ENCODE measurements around the gene TNFAIP8L1.

TNFAIP8L1 gene

DNA sequence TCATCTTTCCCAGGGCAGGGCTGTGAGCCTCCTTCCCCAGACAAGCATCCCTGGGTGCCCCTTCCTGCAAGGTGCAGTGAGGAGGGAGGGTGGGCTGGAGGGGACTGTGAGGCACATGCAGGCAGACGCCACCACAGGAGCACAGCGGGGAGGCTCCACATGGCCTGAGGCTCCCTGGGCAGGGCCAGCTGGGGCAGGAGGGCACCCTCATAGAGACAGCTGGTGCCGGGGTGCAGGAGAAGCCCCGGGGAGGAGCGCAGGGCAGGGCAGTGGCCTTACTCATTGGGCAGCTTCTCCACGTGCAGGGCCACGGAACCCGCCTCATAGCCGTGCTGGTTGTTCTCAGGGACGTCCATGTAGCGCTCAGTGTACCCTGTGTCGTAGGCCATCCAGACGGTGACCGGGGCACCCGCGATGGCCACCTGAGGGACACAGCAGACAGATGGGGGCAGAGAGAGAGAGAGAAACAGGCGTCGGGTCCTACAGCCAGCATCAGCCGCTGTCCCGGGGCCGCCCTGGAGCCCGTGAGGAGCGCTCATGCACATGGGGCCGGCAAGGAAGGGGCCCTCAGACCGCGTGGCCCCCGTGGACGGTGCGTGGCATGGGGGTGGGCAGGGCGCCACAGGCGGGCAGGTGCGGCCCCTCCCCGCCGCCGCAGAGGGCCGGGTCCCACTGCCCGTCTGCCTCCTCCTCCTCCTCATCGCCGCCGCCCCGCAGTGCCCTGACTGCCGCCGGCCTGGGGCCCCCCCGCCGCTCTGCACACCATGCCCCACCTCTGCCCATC, 43.3 kb downstream of the TNFAIP8L1 start:
- DNase-seq, result no peak

DNA sequence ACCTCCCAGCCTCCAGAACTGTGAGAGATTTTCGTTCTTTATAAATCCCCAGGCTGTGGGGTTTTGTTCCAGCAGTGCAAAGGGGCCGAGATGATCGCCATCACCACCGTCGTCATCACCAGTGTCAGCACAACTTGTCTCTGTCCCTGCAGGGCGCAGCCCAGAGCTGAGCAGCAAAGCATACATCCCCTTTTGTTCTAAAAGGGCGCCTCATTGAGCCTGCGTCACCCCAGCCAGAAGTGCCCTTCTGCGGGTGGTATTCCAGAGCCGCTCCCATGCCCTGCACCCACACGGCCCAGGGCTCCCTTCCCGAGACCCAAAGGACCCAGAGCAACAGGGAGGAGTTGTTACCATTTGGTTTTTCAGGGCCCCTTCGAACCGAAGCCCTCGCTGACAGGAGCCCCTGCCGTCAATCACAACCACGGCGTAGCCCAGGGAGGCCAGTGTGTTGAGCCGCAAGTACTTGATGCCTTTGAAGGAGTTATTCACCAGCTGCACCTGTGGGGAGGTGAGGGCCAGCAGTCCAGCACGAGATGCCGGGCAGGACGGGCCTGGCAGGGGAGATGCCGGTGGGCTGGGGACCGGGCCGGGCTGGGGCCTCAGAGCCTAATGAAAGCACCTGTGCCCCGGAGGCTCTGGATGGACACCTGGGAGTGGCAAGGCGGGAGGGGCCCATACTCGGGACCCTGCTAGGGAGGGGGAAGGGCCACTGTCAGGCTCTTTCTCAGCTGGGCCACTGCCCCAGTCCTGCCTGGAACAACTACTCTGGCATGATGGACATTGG, 45.2 kb downstream of the TNFAIP8L1 start:
- DNase-seq, result no peak

DNA sequence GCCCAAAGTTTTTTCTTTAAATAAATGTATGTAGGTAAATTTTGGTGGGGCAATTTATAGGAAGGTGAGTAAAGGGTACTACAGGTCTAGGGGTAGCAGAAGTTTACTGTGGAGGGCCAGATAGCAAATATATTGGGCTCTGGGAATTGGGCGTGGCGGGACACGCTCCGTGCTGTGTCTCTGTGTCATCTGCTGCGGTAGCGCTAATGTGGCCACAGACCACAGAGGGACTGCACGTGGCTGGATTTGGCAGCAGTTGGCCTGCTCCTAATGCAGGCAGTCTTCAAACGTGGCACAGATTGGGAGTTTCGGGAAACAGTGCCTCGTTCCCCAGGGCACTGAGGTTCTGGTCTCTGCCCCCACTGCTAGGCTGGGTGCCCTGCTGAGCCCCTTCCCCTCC, 47.4 kb downstream of the TNFAIP8L1 start:
- DNase-seq, result no peak

DNA sequence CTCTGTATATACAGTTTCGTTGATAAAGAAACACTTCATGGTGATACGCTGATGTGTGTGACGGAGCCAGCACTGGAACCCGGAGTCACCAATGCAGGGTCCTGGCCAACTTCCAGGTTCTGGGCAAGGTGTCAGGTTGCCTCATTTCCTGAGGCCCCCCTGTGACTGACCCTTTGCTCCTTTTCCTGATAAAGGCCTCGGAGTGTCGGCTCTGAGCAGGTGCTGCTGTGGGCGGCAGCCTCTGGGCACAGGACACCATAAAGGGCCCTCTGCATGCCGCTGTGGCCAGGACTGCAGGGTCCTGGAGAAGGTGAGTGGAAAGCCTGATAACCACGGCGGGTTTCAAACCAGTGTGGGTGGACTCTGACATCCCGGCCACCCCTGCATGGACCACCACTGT, 48.1 kb downstream of the TNFAIP8L1 start:
- DNase-seq, result no peak

DNA sequence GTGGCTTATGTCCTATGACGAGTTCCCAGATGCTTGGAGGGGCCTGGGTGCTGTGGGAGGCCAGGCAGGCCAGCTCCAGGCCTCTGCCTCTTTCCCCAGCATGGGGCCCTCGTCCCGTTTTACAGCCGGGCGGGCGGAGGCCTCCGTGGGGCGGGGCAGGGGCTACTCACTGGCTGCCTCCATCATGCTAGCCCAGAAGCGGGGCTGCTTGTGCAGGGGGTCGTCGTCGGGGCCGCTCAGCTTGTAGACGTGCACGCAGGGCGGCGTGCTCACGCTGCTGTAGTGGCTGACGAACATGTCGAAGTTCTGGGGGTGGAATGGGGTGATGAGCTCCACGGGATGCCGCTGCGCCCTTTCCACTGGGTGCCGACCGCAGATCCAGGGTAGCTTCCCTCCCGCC, 49.3 kb downstream of the TNFAIP8L1 start:
- no peak for DNase-seq

DNA sequence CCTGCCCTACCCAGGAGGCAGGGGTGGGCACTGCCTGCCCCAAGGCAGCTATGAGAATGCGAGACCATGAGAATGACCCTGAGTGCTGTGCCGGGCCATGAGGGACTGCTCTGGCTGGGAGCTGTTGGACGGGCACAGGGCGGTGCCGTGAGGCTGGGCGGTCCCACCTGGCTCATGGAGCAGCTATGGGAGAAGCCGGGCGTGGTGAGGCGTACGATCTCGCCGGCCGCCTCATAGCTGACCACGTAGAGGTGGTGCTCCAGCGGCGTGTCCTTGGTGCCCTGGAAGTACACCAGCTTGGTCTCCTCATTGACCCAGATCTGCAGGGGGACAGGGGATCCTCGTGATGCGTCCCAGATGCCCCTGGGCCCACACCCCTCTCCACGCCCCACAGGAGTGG, 50.1 kb downstream of the TNFAIP8L1 start:
- no peak for DNase-seq

DNA sequence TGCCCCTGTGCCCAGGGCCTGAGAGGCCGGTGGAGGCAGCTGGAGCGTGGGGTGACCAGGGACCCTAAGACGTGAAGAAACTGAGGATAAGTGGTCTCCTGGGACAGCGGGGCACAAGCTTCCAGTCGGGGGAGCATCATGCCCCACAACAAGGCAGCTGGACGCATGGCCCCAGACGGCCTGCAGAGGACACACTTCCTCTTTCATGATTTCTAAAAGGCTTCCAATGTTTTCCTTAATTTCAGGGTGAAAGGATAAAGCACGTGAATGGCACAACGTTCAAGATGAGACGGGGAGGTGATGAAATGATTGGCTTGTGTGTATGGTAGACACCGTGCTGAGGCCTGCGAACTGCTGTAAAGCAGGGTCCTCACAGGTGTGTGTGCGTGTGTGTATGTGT, 51.0 kb downstream of the TNFAIP8L1 start:
- DNase-seq, result no peak

DNA sequence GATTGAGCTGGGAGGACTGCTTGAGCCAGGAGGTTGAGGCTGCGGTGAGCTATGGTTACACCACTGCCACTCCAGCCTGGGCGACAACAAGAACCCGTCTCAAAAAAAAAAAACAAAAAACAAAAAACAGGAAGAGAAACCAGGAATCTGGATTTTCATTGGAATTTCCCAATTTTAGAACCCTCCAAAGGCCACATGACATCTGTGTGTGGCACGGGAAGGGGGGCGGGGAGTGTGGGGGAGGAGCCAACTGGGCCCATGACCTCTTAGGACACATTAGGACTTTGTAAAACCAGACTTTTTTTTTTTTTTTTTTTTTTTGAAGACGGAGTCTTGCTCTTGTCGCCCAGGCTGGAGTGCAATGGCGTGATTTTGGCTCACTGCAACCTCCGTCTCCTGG, 52.1 kb downstream of the TNFAIP8L1 start:
- no peak for DNase-seq

DNA sequence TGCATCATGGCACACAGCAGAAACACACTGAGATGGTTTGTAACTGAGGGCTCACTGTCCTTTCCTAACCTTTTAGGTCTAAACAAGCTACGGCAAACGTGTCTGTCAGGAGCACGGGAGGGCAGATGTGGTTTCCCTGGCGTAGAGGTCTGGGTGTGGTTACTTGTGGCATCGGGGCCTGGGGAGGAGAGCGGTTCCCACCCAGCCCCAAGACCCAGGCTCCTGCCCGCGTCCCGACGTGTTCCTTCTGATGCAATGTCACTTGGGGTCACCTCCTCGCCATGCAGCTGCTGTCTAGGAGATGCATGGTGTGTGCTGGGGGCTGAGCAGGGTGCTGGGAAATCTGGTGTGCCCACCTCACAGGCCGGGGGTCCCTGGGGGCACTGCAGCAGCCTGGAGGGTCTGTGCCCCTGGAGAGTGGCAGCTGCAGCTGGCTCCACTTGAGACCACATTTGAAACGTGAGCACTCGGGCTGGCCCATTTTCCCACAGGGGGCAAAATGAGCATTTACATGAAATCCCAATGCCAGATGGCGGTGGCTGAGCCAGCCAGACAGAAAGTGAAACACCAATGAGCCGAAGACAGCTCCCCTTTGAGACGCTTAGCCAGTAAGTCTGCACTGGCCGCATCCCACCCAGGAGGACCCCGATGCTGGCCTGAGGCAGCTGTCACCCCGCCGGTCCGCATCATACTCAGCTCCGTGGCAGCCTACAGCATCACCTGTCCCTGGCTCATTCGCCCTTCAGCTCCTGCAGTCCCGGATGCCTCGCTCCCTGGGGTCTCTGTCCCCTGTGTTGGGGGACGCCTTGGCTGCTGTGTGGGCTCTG, 53.1 kb downstream of the TNFAIP8L1 start:
- DNase-seq, result peak; percentile 59

DNA sequence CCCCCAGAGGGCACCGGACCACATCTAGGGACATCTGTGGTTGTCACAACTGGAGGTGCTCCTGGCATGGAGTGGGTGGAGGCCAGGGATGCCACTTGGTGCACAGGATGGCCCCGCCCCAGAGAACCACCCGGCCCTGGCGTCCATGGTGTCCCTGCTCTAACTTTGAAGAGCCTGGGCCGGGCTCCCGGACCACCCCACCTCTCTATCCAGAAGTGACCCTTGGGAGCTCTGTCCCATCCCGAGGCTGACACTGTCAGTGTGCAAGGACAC, 53.7 kb downstream of the TNFAIP8L1 start:
- no peak for DNase-seq

DNA sequence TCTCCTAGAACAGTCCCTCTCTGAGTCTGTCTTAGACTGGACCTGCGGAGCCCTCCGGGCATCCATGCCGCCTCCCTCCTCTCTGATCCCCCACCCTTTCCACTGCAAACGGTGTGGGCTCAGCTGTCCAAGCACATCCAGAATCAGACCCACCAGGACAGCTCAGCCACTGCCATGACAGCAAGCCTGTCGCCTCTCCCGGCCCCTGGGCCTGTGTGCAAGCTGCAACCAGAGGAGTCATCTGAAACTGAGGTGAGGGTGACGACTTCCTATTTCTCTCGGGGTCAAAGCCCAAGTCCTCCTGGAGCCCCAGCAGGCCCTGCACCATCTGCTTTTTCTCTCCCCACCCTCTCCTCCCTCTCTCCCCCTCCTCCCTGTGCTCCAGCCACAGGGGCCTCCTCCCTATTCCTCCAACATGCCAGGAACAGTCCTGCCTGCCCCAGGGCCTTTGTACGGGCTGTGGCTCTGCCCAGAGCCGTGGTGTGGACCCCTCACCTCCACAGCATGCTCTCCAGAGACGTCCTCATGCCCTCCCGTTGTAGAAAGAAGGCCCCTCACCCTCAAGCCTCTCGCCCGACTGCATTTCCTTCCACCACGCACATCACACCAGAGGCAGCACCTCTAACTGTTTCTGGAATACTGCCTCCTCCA, 54.3 kb downstream of the TNFAIP8L1 start:
- no peak for DNase-seq

DNA sequence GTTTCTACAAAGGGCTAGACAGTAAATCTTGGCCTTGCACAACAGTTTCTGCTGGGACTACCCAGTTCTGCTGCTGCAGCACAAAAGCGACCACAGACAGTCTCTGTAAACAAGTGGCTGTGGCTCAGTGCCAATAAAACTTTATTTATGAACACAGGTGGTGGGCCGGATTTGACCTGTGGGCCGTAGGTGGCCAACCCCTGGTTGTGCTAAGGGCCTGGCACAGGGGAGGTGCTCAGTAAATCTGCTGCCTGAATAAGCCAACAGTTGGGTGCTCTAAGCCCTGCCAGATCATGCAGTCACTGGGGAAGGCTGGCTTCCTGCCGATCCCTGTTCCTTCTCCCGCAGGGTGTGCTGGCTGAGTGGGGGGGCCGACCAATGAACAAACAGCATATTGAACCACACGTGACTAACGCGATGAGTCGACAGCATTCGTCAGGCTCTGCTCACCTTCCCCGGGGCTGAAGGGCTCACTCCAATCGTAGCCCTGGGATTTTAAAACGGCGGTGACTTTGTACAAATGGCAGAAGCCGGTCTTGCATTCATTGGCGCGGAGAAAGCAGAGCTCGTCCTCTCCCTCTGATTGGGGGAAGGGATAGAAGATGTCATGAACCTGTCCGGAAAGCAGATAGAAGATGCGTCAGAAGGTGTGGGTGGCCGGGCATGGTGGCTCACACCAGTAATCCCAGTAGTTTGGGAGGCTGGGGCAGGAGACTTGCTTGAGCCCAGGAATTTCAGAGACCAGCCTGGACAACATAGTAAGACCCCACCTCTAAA, 55.1 kb downstream of the TNFAIP8L1 start:
- DNase-seq, result no peak

DNA sequence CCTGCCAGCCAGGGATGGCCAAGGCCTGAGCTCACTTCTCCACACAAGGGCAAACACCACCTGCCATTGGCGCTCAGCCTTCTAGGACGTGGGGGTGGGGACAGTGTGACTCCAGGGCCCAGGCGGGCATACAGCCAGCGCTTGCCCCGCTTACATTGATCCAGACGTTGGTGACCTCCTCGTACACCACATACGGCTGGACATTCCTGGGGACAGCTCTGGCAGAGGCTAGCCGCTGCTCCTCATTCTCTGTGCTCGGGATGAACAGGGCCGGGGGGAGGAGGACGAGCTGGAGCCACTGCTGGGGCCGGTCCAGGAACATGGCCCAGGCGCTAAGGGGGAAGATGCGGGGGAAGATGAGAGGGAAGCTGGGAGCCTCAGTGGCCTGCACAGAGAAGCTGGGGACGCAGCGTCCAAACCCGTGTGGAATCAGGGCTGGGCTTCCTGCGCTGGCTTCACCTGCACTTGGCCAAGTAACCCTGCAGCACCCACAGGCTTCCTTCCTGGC, 56.0 kb downstream of the TNFAIP8L1 start:
- DNase-seq, result no peak

DNA sequence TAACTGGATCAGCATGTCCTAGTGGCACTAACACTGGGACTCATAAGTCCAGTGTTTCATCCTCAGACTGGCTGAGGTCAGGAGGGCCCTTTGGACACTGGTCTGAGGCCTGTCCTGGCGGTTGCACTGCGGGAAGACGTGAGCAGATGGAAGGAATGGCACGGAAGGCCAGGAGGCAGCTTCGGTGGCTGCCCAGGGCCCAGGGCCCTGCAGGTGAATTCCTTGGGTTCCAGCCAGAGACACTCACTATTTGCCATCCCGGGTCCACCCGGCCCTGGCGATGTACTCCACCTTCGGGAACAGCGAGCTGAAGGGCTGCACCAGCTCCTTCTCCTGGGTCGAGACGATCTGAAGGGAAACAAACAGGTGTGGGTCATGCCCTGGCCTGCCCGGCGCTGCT, 58.0 kb downstream of the TNFAIP8L1 start:
- no peak for DNase-seq

DNA sequence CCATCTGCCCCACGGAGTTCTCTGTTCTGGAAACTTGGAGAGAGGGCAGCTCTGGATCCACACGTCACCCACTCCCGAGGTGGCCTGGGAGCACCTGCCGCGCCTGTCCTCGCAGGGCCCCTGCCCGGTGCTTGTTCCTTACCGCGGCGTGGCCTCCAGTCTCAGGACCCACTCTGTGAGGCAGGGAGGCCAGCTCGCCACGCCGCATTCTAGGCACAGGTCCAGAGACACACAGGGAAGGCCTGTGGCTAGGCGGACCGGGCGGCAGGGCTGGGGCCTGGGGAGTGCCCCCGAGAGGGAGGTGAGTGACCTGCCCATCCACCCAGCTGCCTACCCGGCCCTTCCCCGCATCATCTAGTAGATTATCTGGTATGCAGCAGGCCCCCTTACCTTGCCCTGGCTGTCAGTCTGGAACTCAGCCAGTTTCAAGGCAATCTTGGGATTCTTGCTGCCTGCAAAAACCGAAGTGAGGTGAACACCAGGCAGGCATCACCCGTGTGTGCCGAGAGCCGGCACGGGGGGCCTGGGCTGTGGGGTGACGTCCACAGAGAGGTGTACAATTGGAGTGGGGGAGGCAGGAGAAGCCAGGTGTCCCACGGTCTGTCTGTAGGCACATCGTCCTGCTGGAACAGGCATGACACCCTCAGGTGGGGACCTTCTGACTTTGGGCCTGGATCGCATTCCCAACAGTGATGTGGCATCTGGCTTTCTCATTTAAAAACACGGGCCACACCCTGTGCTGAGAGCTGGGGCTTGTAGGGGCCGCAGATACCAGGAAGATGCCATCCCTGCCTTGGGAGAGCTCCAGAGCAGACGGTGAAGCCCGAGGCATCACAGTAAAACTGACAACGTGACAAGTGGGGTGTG, 60.7 kb downstream of the TNFAIP8L1 start:
- no peak for DNase-seq

DNA sequence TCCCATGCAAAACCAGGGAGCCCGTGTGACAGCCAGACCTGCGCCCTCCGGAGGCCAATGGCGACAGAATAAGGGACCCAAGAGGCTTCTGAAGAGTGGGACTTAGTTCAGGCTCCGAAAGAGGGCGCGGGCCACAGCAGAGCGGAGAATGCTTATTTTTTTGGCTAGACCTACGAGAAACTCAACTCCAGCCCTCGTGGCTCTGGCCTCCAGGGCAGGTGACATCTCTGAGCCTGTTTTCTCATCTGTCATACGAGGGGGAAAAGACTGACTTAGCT, 61.3 kb downstream of the TNFAIP8L1 start:
- DNase-seq, result no peak

DNA sequence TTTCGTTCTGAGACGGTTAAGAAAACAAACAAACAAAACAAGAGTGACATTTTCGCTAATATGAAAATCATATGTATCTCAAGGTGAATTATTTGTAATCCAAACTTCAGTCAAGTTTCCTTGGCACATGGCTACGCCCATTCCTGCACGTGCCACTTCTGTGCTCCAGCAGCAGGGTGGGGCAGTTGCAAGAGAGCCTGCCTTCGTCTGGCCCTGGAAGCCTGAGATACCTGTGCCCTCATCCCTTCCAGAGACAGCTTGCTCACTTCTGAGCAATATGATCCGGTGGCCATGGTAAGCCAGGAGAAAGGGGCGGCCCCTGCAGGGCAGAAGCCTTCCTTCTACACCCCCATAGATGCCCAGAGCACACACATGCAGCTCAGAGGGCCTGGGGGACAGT, 62.2 kb downstream of the TNFAIP8L1 start:
- no peak for DNase-seq

DNA sequence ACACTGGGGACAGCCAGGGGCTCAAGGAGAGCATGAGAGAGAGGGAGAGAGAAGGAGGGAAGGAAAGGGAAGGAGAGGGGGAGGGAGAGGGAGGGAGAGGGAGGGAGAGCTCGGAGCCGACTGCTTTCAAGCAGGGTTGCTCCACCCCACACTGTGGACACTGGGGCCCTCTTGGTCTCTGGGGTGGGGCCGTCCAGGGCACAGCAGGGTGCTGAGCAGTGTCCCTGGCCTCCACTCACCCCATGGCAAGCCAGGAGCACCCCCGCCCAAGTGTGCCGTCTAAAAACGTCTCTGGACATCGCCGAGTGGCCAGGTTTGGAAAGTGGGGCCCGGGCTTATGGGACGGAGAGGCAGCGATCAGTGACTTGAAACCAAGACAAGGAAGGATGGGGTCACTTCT, 63.4 kb downstream of the TNFAIP8L1 start:
- DNase-seq, result no peak

DNA sequence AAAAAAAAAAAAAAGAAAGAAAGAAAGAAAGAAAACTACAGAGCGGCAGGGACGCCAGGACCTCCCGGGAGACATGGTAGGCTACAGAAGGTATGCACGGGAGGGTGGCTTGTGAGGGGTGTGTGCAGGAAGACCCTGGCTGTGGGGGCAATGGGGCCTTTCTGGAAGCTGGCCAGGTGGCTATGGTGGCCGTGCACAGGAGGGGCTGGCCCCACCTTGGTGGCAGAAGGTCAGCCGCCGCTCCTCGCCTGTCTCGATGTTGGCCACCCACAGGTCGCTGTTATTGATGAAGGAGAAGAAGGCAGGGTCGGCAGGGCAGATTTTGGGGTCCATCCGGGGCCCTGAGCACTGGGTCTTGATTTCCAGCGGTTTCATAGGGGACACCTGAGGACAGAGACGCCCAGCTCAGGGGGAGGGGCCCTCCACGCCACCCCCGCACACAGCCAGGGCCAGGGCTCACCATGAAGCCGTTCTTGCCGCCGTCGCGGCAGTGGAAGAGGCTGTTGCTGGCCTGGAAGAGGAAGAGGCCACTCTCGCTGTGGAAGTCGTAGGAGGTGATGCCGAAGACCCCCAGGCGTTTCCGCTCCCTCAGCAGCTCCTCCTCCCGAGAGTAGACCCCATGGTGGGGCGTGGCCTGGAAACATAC, 64.5 kb downstream of the TNFAIP8L1 start:
- DNase-seq, result no peak

DNA sequence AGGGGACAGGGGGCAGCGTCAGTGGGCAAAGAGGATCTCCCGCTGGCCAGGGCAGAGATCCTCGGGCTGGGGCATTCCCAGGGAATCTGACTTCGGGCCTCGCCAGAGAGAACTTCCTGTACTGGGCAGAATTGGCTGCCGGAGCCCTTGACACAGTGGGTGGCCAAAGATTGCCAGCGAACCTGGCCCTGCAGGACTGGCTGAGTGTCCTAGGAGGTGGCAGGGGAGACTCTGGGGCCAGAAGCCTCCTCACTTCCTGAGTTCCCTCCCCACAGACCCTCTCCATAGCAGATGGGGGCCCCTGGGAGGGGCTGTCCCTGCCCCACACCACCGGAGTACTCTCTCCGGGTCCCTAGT, 65.0 kb downstream of the TNFAIP8L1 start:
- DNase-seq, result no peak

Data from hematopoietic multipotent progenitor cell treated with erythropoietin and hydrocortisone succinate and interleukin-3 and kit ligand, for 4 days (in vitro differentiated cells).